Right cardiac atrium (tissue), 5 donors: ENCODE data around the gene ITCH. TPM values are rescaled to one million over a fixed set of nuclear protein-coding genes. Genes with fewer than 3 reads are reported as not detected.

Experiments used
- ATAC-seq, 2 donors: fragments of 200-7000 bp; cut with Tn5 transposase; one replicate each; pipeline versions ENCODE4 v1.8.0 to v1.9.1; 2020; ENCODE audit warnings: moderate library complexity in 2 of 2, mild to moderate bottlenecking in 1 of 2
- DNase-seq, 3 donors: peaks; one replicate each; pipeline ENCODE4 v3.0.0-alpha.2; 2020
- H3K27ac ChIP-seq: one replicate; pipeline ENCODE4 v1.5.1; 2013; ENCODE audit warnings: mild to moderate bottlenecking, low read length, control low read depth, moderate library complexity
- H3K27me3 ChIP-seq: one replicate; pipeline ENCODE4 v1.6.1; 2013; ENCODE audit not compliant: control insufficient read depth, insufficient read depth
- H3K4me1 ChIP-seq: one replicate; pipeline ENCODE4 v1.6.1; 2013; ENCODE audit warnings: low read length; ENCODE audit not compliant: control insufficient read depth, insufficient read depth
- H3K4me3 ChIP-seq: one replicate; pipeline ENCODE4 v1.5.1; 2013; ENCODE audit warnings: low read length, control low read depth
- H3K9me3 ChIP-seq: one replicate; pipeline ENCODE4 v1.6.1; 2013; ENCODE audit warnings: low read length; ENCODE audit not compliant: control insufficient read depth
- WGBS: extraction: QIAGEN DNeasy Blood & Tissue Kit; methylation state at CpG from one replicate; pipeline ENCODE4 v1.1.7; 2013; 5-methylcytosine and 5-hydroxymethylcytosine counted together
- intact Hi-C, 4 donors: fragments of 100-400 bp; cut with DNase I; formaldehyde crosslinking; loops; one replicate each; pipeline versions ENCODE4 v1.11.0 to v1.14.0; 2022 to 2023
- microRNA-seq, 2 donors: library from miRNA; unstranded; fragments of <30 nt; microRNA quantifications; one replicate each; pipeline ENCODE4 v1.2.0, GENCODE V29; 2020 to 2021
- polyA plus RNA-seq: library from polyadenylated mRNA; stranded (reverse); fragments of 200-250 nt; gene quantifications from one replicate; pipeline ENCODE4 v1.2.3, GENCODE V29; 2013
- total RNA-seq, 4 donors: library from RNA; stranded (reverse); fragmentation: NEBNext Ultra II Directional; extraction: Animal tissue kit (Norgen Biotek cat#: 25700); gene quantifications; one replicate each; pipeline ENCODE4 v1.2.1, GENCODE V29; 2021
- donor health status: healthy with polysubstance abuse.
- donor health status: DM: no; HTN: yes; CAD: no.
- donor health status: DM: no; HTN: no; CAD: no.
- donor health status: DM: no; HTN: yes; CAD: no; lungs with severe emphysema.
- donor health status: DM: yes; HTN: yes; CAD: no.

The ITCH gene
- total and polyA plus RNA-seq, 5 donors = 9.7 to 54.9 (median 48.6) TPM

GRCh38 chr20:34558320-34559218 is 195.5 kb downstream of the ITCH start, which contains the start of gene MAP1LC3A:
Gene MAP1LC3A (plus strand): TSS chr20:34558718. CDS start chr20:34558869, 151 bp downstream.
- peak within 1 kb of the TSS; percentile 65 for H3K27ac ChIP-seq
- 3% methylated on average over 103 of the region's 103 CpGs for WGBS
- peak within 1 kb of the TSS; percentile 70 for H3K4me3 ChIP-seq
- ATAC-seq (peak; percentile 94 to 95), DNase-seq (peak; percentile 97 to 99 (median 98))
- intact Hi-C loops = no loop called here
- H3K4me1 ChIP-seq = no peaks in the 10 kb centered on the region
- no peaks in the 10 kb centered on the region for H3K9me3 ChIP-seq
- no peaks in the 10 kb centered on the region for H3K27me3 ChIP-seq

- WGBS = 37% methylated on average over 43 of the region's 43 CpGs
- peak; percentile 1 for ATAC-seq
Measured at GRCh38 chr20:34559311-34560140, 196.5 kb downstream of the ITCH start.

GRCh38 chr20:34560141-34560523 is 197.1 kb downstream of the ITCH start:
- 84% methylated on average over 12 of the region's 12 CpGs for WGBS
- no peak for ATAC-seq
- Histone ChIP-seq H3K9me3 (no peaks in the 10 kb centered on the region), H3K27ac (no peak overlapping the region), H3K4me1 (no peaks in the 10 kb centered on the region), H3K27me3 (no peaks in the 10 kb centered on the region), H3K4me3 (no peak overlapping the region)
- peak in 2 of 3 donors; percentile 65 to 68 for DNase-seq
- intact Hi-C loops = loop anchor here in 1 of 4 donors (10.0 kb wide), 1 partner anchor 145 kb away; the partner anchor contains the start of gene TP53INP2

More at GRCh38 chr20:34559311-34560140, 196.5 kb downstream of the ITCH start:
- intact Hi-C loops = loop anchor here in 1 of 4 donors (10.0 kb wide), 1 partner anchor 145 kb away; the partner anchor contains the start of gene TP53INP2
- Histone ChIP-seq H3K4me1 (no peaks in the 10 kb centered on the region), H3K27me3 (no peaks in the 10 kb centered on the region), H3K4me3 (peak overlapping the region; percentile 70), H3K27ac (peak overlapping the region; percentile 11), H3K9me3 (no peaks in the 10 kb centered on the region)
- peak; percentile 46 to 78 (median 67) for DNase-seq

- Histone ChIP-seq H3K9me3 (no peaks in the 10 kb centered on the region), H3K27ac (no peak overlapping the region), H3K4me3 (no peak overlapping the region), H3K4me1 (no peaks in the 10 kb centered on the region), H3K27me3 (no peaks in the 10 kb centered on the region)
- DNase-seq = no peak
- intact Hi-C loops = loop anchor here in 1 of 4 donors (10.0 kb wide), 1 partner anchor 144 kb away; the partner anchor contains the start of gene TP53INP2
- no peak for ATAC-seq
- 92% methylated on average over 7 of the region's 7 CpGs for WGBS
Measured at GRCh38 chr20:34560614-34561013, 197.5 kb downstream of the ITCH start.

Small RNA genes within 50 kb of the gene (microRNA-seq; reads per million reads assigned to microRNA genes)
- gene MIR644A = 0 reads per million in 2 donors

Other genes starting within 250 kb of the ITCH start
- gene ASIP, start 121.8 kb upstream of the ITCH start, total RNA-seq = 1 to 10 TPM in 3 of 4 donors, under 1 TPM in 1; 0.67 to 3.3 (median 2.7) TPM
- 8.0 TPM for gene ASIP, start 121.8 kb upstream of the ITCH start, polyA plus RNA-seq
- gene AHCY, start 59.9 kb upstream of the ITCH start, total RNA-seq = 10 to 100 TPM; 48.0 to 77.1 (median 64.5) TPM
- gene AHCY, start 59.9 kb upstream of the ITCH start, polyA plus RNA-seq = 64.3 TPM
- gene DYNLRB1, start 153.1 kb downstream of the ITCH start, total RNA-seq = 100 to 1,000 TPM; 134 to 163 (median 151) TPM
- 289 TPM for gene DYNLRB1, start 153.1 kb downstream of the ITCH start, polyA plus RNA-seq
- gene MAP1LC3A, start 195.4 kb downstream of the ITCH start, total RNA-seq = 10 to 100 TPM; 61.8 to 85.7 (median 79.8) TPM
- gene MAP1LC3A, start 195.4 kb downstream of the ITCH start, polyA plus RNA-seq = 116 TPM